ENCODE data around the gene CD200R1L. TPM values are rescaled to one million over a fixed set of nuclear protein-coding genes. Genes with fewer than 3 reads are reported as not detected.

Gene CD200R1L
- total and polyA plus RNA-seq, 2 of the 13 experiments (the other 11 are each of a cell fraction or from before 2014, with no cell fraction given), result not detected

GRCh38 chr3:112775011-112775742 lies 71.5 kb downstream of the CD200R1L start:
- H3K4me2 ChIP-seq (ENCODE audit: low read depth, low read length), result no peak overlapping the region
- no peak overlapping the region for H3K27ac ChIP-seq (ENCODE audit: extremely low read length, insufficient read depth, low read length)
- FAIRE-seq, result no peak
- H3K79me2 ChIP-seq (ENCODE audit: insufficient read depth, low read length), result no peaks in the 10 kb centered on the region
- H2AFZ ChIP-seq (ENCODE audit: low read length), result no peak overlapping the region
- ATAC-seq, result no peak
- in situ Hi-C loops (cut with HindIII; ENCODE audit: extremely low pct_ligation_motif_present, low pct_unique_long_range_greater_than_20kb), result no loop called here
- intact Hi-C loops (cut with micrococcal nuclease; ENCODE audit: unreplicated experiment), result no loop called here
- H3K4me1 ChIP-seq (ENCODE audit: insufficient read depth, low read length), result no peaks in the 10 kb centered on the region
- POLR2A ChIA-PET, result no interaction called here
- H3K9me3 ChIP-seq (ENCODE audit: low read length), result no peaks in the 10 kb centered on the region
- TF ChIP-seq ZNF879 (CRISPR knock-in tag; IDR thresholded peaks at IDR 0.05), result no peak
- 0 out of 2 replicates have a peak, but pooled peaks have one; percentile 13 for TF ChIP-seq ATF7 (IDR thresholded peaks at IDR 0.05)
- TF ChIP-seq ATF7 (CRISPR knock-in tag; IDR thresholded peaks at IDR 0.05), result no peak
- H3K27me3 ChIP-seq (ENCODE audit: control insufficient read depth in 1 of 2, insufficient read depth in 2 of 2, low read length in 2 of 2), result no peaks in the 10 kb centered on the region
- no peaks in the 10 kb centered on the region for H4K20me1 ChIP-seq (ENCODE audit: insufficient read depth, low read length)
- no peak overlapping the region for H3K9ac ChIP-seq (ENCODE audit: insufficient read depth, low read depth, low read length)
- CTCF ChIA-PET (ENCODE audit: low intra/inter-chr PET ratio, low total read pairs), result no interaction called here
- H3K4me3 ChIP-seq (replicated peaks in 1 of 3; ENCODE audit: insufficient read depth in 1 of 3, low read depth in 2 of 3, low read length in 3 of 3), result no peak overlapping the region
- 0% methylated on average over 4 of the region's 4 CpGs for WGBS (ENCODE audit: low lambda C conversion rate)
- BruUV-seq (replicated peaks), result no TSS peak
- DNase-seq (ENCODE audit: low spot score), result no peak
- no peaks in the 10 kb centered on the region for H3K36me3 ChIP-seq (replicated peaks in 1 of 2; ENCODE audit: control insufficient read depth in 1 of 2, insufficient read depth in 2 of 2, low read length in 2 of 2)

GRCh38 chr3:112774293-112774926 lies 72.3 kb downstream of the CD200R1L start:
- in situ Hi-C loops (cut with HindIII; ENCODE audit: extremely low pct_ligation_motif_present, low pct_unique_long_range_greater_than_20kb), result no loop called here
- H3K27me3 ChIP-seq (ENCODE audit: control insufficient read depth in 1 of 2, insufficient read depth in 2 of 2, low read length in 2 of 2), result no peaks in the 10 kb centered on the region
- no peak for ATAC-seq
- no peak for DNase-seq (ENCODE audit: low spot score)
- 20% methylated on average over 6 of the region's 6 CpGs for WGBS (ENCODE audit: low lambda C conversion rate)
- intact Hi-C loops (cut with micrococcal nuclease; ENCODE audit: unreplicated experiment), result no loop called here
- H4K20me1 ChIP-seq (ENCODE audit: insufficient read depth, low read length), result no peaks in the 10 kb centered on the region
- no peak for FAIRE-seq
- H3K4me3 ChIP-seq (replicated peaks in 1 of 3; ENCODE audit: insufficient read depth in 1 of 3, low read depth in 2 of 3, low read length in 3 of 3), result no peak overlapping the region
- no peak overlapping the region for H3K4me2 ChIP-seq (ENCODE audit: low read depth, low read length)
- no peak overlapping the region for H2AFZ ChIP-seq (ENCODE audit: low read length)
- H3K27ac ChIP-seq (ENCODE audit: extremely low read length, insufficient read depth, low read length), result no peak overlapping the region
- POLR2A ChIA-PET, result no interaction called here
- no peaks in the 10 kb centered on the region for H3K9me3 ChIP-seq (ENCODE audit: low read length)
- no peaks in the 10 kb centered on the region for H3K79me2 ChIP-seq (ENCODE audit: insufficient read depth, low read length)
- no TSS peak for BruUV-seq (replicated peaks)
- H3K9ac ChIP-seq (ENCODE audit: insufficient read depth, low read depth, low read length), result no peak overlapping the region
- CTCF ChIA-PET (ENCODE audit: low intra/inter-chr PET ratio, low total read pairs), result no interaction called here
- no peaks in the 10 kb centered on the region for H3K4me1 ChIP-seq (ENCODE audit: insufficient read depth, low read length)
- H3K36me3 ChIP-seq (replicated peaks in 1 of 2; ENCODE audit: control insufficient read depth in 1 of 2, insufficient read depth in 2 of 2, low read length in 2 of 2), result no peaks in the 10 kb centered on the region
- TF ChIP-seq TBP (CRISPR knock-in tag; IDR thresholded peaks at IDR 0.05) (no peak), ZNF367 (CRISPR knock-in tag; IDR thresholded peaks at IDR 0.05; ENCODE audit: borderline replicate concordance) (no peak), ZFP41 (CRISPR knock-in tag; IDR thresholded peaks at IDR 0.05; ENCODE audit: borderline replicate concordance) (no peak), ARID5B (CRISPR knock-in tag; IDR thresholded peaks at IDR 0.05) (no peak), E2F2 (CRISPR knock-in tag; IDR thresholded peaks at IDR 0.05; ENCODE audit: borderline replicate concordance) (no peak)
